Stimulated activated naive CD4-positive, alpha-beta T cell (primary cell): ENCODE results near the gene KRT86.
"Not testable (repeated sequence)": the region's sequence is repeated elsewhere in the genome, so short reads cannot be mapped to it uniquely, and the experiment has no call there.

Experiments
- DNase-seq, 6 experiments: peaks; one replicate each; lab custom pipeline; 2025; lab: John Stamatoyannopoulos, UW

KRT86 gene

DNA sequence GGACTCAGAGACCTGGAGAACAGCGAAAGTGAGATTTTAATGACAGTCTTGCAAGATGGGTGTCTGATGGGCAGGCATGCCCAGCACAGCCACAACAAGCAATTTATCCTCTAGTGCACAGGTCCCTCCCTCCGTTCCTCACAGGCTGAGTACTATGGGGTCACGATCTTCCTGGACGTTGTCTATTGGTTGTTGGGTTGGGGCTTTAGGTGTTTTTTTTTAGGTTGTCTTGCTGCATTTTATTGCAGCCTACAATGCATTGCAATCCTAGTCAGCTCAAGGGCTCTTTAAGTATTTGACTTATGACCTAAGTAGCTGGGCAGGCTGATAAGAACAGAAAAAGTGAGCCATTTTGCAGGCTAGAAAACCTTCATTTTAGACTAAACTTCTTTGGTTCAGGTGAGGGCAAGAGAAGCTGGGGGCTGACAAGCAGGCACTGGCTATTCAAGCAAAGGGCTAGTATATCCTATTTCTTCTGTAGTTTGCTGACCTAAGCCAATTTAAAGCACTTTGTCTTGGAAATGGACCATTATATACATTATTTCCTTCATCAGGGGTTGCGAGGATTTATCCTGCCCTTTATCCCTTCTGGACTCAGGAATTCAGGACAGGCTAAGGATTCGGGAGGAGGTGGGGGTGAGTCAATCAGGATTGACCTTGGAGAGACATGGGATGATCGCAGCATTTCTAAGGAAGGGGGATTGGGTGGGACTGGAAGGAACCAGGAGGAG is 35.4 kb upstream of the KRT86 start:
- no peak for DNase-seq

DNA sequence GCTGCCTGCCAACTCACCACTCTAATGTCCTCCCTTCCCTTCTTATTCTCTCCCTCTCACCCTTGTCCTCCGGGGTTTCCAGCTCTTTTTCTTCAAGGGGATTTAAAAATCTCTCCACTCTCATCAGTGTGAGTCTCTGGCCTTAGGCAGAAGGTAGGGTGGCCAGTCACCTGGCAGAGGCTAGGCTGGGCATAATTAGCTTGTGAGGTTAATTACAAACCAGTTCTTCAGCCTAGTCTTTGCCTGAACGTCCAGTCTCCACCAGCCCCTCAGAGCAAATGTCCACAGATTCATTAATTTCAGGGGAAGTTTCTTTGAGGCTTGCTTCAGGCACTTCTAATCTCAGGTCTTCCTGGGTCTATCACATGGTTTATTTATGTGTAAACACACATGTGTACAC is 34.7 kb upstream of the KRT86 start:
- DNase-seq: no peak

DNA sequence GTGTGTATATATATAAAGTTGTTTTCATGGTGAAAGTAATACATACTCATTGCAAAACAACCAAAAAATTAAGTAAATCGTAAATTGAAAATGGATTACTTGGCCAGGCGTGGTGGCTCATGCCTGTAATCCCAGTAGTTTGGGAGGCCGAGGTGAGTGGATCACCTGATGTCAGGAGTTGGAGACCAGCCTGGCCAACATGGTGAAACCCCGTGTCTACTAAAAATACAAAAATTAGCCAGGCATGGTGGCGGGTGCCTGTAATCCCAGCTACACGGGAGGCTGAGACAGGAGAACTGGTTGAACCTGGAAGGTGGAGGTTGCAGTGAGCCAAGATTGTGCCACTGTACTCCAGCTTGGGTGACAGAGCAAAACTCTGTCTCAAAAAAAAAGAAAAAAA is 34.2 kb upstream of the KRT86 start:
- not testable (repeated sequence) for DNase-seq

DNA sequence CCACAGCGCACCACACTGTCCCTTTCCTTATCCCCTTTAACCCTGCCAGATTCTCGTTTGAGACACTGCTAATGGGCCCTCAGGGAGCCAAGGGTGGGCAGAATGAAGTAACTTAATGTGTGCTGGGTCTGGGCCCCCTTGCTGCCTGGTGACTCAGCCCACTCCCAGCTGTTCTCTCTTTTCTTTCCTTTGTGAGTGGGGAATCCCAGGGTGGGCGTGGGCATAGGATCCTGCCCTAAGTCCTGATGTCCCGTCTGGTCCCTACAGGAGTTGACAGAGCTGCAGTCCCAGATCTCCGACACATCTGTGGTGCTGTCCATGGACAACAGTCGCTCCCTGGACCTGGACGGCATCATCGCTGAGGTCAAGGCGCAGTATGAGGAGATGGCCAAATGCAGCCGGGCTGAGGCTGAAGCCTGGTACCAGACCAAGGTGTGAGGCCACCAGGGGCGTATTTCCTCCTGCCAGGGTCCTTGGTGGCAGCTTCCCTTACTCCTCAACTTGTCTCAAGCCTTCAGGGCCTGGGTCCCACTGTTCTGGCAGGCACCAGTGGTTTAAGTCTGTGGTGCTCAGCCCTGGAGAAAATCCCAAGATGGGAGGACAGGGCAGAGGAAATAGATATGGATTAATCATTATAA is 33.1 kb upstream of the KRT86 start:
- no peak for DNase-seq

DNA sequence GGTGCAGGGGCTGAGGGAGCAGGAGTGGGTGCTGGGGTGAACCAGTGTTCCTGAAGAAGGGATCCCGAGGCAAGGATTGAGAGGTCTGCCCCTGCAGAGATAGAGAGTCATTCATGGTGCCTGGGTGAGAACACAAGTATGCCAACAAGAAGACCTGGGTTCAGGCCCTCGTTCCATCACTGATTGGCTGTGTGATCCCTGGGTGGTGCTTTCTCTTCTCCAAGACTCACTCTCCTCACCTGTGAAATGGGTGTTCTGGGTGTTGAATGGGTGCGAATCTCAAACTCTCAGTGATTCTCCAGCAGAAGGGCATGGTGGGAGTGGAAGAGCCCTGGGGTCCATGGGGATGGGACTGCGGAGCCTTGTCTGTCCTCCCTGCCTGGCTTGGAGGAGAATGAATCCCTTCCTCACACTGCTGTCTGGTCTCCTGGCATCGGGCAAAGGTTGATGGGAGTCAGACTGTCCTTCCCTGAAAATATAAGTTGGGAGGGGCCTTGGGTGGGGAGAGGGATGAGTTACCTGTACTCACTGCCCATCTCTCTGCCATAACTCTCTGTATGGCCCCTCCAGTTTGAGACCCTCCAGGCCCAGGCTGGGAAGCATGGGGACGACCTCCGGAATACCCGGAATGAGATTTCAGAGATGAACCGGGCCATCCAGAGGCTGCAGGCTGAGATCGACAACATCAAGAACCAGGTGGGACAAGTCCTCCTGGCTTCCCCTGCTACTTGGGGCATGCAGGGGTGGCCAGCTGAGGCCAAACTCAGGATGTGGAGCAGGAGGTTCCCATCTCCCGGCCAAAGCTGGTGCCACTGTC is 31.8 kb upstream of the KRT86 start:
- DNase-seq: no peak

DNA sequence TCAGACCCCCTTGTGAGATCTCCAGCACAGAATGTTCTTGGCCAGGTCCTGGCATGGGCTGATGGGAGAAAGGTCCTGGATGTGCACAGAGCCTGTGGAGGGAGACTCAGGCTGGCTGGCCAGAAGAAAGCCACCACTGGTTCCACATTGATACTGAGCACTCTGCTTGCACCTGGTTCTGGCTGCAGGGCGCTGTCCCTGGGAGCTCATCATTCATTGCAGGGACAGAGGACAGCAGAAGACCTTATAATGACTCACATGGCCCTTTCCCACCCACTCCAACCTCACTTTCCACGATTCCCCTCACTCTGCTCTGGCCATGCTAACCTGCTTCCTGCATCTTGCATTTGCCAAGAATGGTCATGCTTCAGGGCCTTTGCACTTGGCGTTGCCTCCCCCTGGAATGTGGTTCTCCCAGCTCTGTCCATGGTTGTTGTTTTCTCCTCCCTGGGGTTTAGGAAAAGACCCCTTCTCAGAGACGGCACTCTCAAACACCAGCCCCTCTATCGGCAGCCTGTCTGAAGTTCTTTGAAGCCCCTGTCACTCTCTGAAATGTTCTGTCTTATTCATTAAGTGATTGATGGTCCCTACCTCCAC is 31.1 kb upstream of the KRT86 start:
- no peak for DNase-seq

DNA sequence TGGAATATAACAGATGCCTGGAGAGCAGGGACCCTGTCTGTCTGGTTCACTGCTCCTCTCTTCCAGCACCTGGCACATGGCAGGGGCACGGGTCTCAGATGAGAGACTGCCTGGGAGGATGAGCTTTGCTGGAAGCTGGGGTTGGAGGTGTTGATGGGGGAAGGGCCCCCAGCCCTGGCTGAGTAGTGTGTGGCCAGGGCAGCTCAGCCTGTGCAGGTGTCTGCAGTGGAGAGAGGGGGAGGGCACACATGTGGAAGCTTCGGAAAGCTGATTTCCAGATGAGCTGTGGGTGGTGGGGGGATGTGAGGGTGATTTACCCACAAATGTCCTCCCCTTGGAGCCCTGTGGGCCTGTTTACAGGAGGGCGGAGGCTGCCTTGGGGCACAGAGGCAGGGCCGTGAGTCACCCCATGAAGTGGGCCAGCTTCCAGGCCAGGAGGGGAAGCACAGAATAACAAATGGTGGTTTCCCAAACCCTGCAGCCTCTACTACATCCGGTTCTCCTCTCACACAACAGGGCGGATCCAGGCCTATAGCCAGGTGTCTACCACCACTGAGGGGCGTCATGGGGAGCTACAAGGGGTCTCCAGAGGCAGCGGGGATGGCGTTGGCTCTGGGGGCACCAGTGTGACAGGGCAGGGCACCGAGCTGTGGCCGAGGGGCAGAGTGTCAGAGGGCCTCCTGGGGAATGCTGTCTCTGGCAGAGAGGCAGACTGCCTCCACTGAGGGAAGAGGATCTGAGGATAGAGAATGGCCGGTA is 30.4 kb upstream of the KRT86 start:
- DNase-seq: no peak

DNA sequence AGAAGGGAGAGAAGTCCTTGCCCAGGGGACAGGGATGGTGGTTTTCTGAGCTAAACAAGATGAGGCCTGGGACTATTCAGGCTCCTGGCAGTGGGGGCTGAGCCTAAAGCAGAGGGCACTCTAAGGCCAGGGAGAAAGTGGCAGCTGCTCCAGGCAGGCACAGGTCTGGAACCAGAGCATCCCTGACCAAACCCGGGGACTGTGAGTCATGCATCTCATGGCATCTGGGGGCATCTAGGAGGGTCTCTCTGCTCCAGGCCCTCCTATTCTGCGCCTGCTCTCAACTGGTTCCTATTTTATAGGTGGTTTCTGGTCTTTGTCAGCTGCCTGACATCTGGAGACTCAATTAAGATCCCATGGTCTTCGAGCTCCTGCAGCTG is 29.8 kb upstream of the KRT86 start:
- no peak for DNase-seq

DNA sequence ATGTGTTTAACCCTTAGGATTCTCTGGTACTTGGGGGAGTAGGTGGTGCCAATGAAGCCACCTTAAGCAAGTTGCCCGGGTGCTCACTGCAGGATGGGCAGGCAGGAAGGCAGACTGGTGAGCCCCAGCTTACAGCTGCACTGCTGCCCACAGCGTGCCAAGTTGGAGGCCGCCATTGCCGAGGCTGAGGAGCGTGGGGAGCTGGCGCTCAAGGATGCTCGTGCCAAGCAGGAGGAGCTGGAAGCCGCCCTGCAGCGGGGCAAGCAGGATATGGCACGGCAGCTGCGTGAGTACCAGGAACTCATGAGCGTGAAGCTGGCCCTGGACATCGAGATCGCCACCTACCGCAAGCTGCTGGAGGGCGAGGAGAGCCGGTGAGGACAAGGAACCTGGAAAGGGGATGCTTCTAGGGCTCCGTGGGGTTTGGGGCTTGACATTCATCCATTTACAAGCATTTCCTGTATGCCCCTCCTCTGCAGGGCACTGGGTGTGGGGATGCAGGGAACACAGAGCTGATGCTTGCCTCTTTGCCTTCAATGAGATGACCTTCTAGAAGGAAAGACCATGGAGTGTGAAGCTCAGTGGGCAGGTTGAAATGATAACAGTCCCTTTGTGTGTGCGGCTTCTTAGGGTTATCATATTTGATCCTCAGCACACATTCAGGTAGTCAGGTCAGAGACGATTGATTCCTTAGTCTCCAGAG is 29.0 kb upstream of the KRT86 start:
- DNase-seq: no peak

DNA sequence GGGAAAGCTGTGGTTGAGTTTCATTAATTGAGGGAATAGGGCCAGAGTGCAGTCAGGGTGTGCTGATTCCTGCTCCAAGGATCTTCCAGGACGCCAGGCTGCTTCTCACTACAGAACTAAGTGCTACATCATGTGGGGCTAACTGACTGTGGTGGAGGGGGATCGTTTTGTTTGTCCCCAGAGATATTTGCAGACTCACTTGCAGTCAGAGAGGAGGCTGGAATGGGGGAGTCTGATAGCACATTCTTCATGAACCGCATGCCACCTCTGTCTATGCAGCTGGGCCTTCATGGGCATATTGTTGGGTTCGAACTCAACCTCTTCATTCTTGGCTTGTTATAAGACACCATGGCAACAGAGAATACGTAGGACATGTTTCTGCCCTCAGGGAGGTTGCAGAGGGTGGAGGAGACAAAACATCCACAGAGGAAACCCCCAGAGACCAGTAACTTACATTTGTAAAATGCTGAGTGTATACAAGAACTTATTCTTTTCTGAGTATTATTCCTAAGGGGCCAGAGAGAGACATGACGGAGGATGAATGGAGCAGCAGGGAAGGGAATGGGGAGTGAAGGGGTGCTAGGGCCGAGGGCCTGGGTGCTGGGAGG is 28.4 kb upstream of the KRT86 start:
- DNase-seq: no peak

DNA sequence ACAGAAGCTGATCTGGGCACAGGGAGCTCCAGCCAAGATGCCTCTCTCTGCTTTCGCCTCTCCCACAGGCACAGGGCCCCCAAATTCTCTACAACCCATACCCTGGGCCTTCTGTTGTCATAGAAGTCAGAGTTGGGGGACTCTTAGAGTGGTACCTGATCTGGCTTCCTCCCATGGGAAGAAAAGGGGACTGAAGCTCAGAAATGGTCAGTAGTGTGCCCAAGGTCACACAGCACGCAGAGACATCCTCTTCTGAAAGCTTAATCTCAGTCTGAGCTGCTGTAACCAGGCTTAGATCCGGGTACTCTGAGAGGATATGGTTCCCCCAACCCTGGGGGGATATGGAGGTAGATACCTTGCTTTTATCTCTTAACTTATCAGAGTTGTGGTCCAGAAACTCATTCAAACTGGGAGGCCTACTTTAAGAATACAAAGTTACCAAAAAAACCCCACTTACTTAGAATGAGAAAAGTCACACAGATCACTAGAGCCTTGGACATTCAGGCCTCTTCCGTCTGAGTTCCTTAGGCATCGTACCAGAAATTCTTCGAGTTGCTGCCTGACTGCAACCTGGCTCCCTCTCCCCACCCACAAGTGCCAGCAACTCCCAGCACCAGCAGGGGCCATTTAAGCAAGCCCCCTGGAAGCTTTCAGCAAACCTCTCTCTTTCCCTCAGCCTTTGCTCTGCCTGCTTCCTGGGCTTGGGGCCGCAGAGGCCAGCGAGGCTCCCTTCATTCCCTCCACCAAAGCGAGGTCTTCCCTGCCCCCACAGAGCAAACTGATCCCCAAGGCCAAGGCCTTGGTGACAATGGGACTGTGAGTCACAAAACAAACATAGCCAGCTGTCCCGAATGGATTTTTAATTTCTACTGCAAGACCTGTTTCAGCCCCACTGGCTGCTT is 27.5 kb upstream of the KRT86 start:
- no peak for DNase-seq

DNA sequence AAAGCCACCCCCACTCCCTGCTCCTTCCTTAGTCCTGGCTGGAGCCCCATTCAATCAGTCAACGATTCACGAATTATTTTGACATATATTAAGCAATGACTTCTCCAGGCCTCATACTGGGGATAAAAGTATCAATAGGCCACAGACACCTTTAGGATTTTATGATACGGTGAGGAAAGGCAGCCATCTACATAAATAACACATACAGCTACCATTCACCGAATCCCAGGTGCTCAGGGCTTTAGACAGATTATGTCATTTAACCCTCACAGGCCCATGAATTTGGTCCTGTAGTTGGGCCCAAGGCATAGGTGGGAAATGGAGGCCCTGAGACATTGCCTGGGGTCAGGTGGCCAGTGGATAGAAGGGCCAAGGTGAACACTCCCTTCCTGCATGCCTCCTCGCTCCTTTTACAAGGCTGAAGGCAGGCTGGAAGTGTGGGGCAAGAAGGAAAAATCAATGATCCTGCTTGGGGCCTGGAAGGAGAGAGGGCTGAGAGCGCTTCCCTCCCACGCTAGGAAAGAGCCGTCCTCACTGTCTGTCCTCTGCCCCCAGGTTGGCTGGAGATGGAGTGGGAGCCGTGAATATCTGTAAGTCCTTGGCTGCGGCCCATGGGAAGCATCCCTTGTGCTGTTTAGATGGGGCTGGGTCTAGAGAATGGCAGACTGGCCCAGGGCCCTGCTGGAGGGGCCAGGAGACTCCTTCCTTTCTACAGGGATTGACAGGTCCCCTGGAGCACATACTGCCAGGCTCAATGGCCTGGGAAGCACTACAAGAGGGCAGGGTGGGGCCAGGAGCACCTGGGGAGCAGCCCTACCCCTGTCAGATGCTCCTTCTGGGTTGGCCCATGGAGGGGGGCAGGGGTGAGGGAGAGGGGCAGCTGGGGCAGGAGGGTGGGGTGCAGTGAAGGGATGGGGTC is 26.6 kb upstream of the KRT86 start:
- DNase-seq: no peak

DNA sequence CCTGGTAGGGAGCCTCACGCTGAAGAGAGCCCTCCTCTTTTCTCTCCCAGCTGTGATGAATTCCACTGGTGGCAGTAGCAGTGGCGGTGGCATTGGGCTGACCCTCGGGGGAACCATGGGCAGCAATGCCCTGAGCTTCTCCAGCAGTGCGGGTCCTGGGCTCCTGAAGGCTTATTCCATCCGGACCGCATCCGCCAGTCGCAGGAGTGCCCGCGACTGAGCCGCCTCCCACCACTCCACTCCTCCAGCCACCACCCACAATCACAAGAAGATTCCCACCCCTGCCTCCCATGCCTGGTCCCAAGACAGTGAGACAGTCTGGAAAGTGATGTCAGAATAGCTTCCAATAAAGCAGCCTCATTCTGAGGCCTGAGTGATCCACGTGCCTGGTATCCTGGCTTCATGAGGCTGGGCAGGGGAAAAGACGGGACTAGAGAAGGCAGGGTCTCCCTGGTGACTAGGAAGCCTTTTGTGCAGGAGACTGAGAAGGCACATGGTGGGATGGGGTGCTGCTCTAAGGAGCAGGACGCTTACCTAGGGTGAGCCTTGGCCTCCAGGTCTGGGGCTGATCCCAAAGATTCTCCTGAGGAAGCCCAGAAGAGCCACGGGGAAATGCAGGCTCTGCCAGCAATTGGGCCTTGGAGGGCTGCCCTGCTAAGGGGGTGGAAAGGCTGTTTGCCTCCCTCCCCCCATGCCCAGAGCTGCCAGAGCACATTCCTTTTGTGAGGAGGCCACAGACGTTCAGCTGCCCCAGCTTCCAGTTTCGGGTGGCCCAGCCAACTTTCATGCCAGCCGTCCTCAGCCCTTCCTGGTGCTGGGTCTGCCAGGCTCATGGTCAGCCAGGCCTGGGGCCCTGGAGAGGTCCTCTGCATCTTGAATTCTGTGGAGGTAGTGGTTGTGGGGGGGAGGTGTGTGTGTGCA is 25.6 kb upstream of the KRT86 start:
- no peak for DNase-seq

DNA sequence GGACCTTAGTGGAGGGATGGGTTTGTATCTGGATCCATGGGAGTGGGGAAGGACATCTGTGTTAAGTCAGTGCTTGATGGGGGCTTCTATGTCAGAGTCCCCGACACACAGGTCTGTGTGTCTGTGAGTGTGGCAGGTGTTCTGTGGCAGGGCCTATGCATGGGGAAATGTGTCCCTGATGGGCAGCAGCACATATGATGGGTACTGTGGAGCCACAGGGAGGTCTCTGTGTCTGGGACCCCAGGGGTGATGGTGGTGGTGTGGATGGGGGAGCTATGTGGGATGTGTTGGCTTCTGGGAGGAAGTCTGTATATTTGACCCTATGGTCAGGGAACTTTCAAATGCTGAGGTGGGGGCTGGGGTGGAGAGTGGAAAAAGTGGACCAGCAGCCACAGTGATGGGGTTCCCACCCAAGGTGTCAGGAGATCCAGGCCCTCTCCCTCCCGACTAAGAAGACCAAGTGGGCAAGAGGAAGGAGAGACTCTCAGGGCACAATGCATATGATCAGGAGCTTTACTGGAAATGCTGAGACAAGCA is 24.9 kb upstream of the KRT86 start:
- no peak for DNase-seq

DNA sequence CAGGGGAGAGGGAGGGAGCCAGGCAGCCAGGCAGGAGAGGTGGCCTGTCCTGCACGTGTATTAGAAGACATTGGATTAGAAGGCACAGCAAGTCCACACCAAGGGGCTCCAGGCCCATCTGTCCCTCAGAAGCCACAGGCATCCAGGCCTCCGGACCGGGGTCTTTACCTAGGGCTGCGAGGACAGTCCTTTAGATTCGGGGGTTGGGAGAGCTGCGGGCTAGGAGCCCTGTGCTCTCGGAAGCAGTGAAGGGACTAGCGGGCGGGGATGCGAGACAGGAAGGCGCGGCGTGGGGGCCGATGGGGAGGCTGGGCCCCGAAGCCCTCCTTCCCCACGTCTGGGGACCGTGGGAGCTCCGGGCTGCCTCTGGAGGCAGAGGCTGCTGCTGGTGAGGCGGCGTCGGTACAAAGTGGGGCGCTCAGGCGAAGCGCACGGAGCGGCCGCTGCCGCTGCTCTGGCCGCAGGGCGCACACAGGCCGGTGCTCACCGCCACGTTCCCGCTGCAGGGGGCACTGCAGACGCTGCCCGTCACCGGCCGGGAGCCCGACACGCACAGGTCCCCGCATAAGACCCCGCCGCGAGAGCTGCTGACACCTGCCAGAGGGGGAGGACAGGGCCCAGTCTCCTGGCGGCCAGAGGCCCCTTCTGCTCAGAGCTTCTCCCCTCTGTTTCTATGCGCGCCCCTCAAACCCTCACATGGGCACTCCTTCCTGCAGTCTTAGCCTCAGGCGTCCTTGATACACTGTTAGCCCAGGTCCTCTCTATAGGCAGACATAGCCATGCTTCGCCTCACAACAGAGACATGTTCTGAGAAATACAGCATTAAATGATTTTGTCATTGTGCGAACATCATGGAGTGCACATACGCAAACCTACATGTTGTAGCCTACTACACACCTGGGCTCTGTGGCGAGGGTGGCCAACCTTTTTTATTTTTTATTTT is 24.1 kb upstream of the KRT86 start:
- no peak for DNase-seq

DNA sequence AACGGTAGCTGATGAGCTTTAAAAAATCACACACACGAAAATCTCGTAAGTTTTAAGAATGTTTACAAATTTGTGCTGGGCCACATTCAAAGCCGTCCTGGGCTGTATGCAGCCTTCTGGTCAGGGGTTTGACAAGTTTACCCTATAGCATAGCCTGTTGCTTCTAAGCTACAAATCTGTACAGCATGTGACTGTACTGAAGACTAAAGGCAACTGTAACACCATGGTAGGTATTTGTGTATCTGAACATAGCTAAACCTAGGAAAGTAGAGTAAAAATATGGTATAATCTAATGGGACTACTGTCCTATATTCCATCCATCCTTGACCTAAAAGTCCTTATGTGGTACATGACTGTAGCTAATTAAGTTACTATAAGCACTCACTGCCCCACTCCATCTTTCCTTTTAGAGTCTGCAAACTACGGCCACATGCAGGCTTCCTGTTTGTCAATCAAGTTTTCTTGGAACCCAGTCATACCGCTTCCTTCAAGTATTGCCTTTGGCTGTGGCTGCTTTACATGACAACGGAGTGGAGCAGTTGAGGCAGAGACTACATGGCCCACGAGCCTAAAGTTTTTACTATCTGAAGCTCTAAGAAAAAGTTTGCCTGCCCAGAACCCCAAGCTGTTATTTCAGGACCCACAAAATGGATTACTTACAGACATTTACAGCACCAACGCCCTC is 22.9 kb upstream of the KRT86 start:
- DNase-seq: no peak
